ENCODE results near the gene KCNJ16.

- TF ChIP-seq CTCF (conservative IDR thresholded peaks at IDR 0.05; ENCODE audit: low read length): no peak
- TF ChIP-seq EZH2phosphoT487 (IDR thresholded peaks at IDR 0.05; ENCODE audit: borderline replicate concordance): no peak
Measured at GRCh38 chr17:70099294-70099693, 24.3 kb downstream of the KCNJ16 start.

Data from Loucy (cell line).